Hematopoietic multipotent progenitor cell treated with erythropoietin and hydrocortisone succinate and interleukin-3 and kit ligand, for 8 days (in vitro differentiated cells): ENCODE measurements around the gene CHRNB1.
"Not testable (repeated sequence)": the region's sequence is repeated elsewhere in the genome, so short reads cannot be mapped to it uniquely, and the experiment has no call there.

Experiments
- DNase-seq: peaks from one replicate; pipeline ENCODE4 v3.0.0-alpha.2; 2015

Gene CHRNB1

GRCh38 chr17:7468804-7469389 is 24.0 kb downstream of the CHRNB1 start:
- no peak for DNase-seq

DNA sequence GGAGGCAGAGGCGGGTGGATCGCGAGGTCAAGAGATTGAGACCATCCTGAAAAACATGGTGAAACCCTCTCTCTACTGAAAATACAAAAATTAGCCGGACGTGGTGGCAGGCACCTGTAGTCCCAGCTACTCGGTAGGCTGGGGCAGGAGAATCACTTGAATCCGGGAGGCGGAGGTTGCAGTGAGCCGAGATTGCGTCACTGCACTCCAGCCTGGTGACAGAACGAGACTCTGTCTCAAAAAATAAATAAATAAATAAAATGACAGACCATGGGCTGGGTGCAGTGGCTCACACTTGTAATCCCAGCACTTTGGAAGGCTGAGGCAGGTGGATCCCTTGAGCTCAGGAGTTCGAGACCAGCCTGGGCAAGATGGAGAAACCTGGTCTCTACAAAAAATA is 25.0 kb downstream of the CHRNB1 start:
- not testable (repeated sequence) for DNase-seq

DNA sequence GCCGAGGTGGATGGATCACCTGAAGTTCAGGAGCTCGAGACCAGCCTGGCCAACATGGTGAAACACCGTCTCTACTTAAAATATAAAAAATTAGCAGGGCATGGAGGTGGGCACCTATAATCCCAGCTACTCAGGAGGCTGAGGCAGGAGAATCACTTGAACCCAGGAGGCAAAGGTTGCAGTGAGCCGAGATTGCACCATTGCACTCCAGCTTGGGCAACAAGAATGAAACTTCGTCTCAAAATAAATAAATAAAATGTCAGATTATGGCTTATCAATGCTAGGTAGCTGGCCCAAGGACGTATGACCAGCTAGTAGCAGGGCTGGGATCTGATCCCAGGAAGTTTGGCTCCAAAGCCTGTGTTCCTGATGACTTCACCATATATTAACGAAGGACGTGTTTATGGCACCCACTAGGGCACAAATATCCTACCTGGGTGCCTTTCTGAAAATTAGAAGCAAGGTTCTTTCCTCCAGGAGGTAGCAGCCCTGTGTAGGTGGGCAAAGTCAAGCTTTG is 25.7 kb downstream of the CHRNB1 start:
- not testable (repeated sequence) for DNase-seq

DNA sequence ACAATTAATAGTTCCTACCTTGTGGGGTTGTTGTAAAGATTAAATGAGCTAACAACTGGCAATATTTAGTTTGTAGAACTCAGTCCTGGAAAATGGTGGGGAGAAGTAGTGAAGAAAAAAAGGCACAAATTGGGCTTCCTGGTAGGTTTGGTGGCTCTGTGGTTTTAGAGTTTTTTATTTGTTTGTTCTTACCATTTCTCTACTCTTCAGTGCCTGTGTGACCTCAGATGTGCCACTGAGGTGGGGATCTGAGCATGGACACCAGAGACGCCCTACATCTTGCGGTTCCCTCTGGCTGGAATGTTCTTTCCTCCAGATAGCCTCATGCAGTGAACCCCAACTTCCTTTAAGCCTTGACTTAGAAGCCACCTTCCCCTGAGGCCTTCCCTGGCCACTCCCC is 26.9 kb downstream of the CHRNB1 start:
- no peak for DNase-seq

- DNase-seq, result not testable (repeated sequence)
These were observed 29.9 kb downstream of the CHRNB1 start for GRCh38 chr17:7474767-7475166.

- peak; percentile 94 for DNase-seq
These were observed 31.0 kb downstream of the CHRNB1 start for GRCh38 chr17:7475764-7476422.

DNA sequence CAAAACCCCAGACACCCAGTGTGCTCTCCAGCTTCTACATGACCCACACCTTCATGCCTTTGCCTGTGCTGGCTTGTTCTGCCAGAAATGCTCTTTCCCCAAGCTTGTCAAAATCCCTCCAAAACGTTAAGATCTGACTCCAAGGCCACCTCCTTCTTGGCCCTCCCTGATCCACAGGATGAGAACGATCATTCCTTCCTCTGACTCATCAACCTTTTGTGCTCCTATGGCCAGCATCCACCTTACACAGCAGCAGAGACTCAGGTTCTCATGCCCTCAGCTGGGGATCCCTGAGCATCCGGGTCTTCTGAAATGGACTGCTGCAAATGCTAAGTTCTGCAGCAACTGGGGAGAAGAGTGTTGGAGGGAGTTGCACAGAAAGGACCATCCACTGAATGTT is 31.6 kb downstream of the CHRNB1 start:
- no peak for DNase-seq

GRCh38 chr17:7476951-7477350 is 32.1 kb downstream of the CHRNB1 start:
- no peak for DNase-seq

GRCh38 chr17:7477392-7478275 is 32.8 kb downstream of the CHRNB1 start:
- peak; percentile 48 for DNase-seq

GRCh38 chr17:7478276-7479212 is 33.7 kb downstream of the CHRNB1 start:
- peak; percentile 70 for DNase-seq

DNA sequence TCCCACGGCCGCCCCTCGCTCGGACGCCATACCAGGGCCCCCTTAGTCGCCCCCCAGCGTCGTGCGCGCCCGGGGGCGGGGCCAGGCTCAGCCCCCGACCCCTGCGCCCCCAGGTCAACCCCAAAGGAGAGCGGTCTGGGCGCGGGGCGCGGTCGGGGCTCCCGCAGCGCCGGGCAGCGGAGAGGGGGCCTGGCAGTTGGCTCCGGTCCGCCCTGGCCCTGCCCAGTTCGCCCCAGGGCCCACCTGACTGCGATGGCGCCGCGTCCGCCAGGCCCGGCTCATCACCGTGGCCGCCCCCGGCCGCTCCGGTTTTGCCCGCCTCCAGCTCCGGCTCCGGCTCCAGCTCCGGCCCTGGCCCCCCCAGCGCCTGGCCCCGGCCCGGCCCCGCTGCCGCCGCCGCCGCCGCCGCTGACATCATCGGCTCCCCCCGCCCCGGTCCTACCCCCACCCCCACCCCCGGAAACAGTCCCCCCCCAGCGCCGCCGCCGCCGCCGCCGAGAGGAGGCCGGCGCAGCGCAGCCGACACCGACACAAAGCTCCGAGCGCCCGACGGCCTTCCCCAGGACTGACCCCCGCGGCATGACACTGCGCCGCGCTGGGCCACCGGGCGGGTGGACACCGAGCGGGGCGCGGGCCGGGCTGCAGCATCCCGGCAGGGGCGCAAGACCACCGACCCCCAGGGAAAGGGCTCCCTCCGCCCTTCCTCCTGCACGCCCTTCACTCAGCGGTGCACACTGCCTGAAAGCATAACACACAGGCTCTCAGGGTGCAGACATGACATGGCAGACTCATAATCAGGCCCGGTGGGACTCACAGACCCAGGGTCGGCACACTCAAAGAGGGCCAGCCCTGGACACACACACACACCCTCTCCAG is 34.6 kb downstream of the CHRNB1 start, which contains the start of gene ZBTB4:
Gene ZBTB4, minus strand, starts transcription at position 419 of the 876 bp plus-strand sequence. CDS start 12,830 bp downstream, outside the sequence.
- DNase-seq, result peak; percentile 43

DNA sequence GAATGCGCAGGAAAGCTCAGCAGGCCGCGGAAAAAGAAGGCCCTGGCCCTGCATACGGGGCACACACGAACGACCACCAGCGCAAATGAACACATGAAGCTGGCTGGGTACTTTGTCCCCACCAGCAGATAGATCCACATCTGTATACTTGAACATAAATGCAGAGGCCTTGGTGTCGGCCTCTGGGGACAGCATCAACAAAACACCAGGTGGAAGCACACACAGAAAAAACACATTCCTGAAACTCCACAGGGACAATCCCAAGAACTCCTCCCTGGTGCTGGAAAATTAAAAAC is 35.2 kb downstream of the CHRNB1 start:
- DNase-seq, result no peak

- not testable (repeated sequence) for DNase-seq
These were observed 36.4 kb downstream of the CHRNB1 start, which contains the start of gene SLC35G6 for GRCh38 chr17:7481275-7481674. Gene SLC35G6, plus strand, starts transcription at chr17:7481446. Its CDS starts 71 bp downstream, at chr17:7481517.

DNA sequence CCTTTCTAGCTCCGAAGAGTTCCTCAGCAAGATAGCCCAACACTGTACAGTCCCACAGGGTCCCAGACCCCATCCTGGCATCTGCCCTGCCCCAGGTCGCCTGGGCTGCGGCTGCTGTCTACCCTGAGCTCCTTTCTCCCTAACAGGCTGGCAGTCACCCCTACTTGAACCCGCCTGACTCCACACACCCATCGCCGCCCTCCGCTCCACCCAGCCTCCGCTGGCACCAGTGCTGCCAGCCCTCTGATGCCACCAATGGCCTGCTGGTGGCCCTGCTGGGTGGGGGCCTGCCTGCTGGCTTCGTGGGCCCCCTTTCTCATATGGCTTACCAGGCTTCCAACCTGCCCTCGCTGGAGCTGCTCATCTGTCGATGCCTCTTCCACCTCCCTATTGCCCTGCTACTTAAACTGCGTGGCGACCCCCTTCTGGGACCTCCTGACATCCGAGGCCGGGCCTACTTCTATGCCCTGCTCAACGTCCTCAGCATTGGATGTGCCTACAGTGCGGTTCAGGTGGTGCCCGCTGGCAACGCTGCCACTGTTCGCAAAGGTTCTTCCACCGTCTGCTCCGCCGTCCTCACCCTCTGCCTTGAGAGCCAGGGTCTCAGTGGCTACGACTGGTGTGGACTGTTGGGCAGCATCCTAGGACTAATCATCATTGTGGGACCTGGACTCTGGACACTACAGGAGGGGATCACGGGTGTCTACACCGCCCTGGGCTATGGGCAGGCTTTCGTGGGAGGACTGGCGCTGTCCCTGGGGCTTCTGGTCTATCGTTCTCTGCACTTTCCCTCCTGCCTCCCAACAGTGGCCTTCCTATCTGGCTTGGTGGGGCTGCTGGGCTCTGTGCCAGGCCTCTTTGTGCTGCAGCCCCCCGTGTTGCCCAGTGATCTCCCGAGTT is 37.2 kb downstream of the CHRNB1 start:
- peak; percentile 25 for DNase-seq

DNA sequence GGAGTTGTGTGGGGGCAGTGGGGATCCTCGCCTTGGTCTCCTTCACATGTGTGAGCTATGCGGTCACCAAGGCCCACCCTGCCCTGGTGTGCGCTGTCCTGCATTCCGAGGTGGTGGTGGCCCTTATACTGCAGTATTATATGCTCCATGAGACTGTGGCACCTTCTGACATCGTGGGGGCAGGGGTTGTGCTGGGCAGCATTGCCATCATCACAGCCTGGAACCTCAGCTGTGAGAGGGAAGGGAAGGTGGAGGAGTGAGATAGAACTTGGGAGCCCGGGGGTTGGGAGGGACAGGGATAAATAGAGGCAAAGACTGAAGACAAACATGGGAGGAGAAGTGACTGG is 37.9 kb downstream of the CHRNB1 start:
- DNase-seq, result peak; percentile 33

DNA sequence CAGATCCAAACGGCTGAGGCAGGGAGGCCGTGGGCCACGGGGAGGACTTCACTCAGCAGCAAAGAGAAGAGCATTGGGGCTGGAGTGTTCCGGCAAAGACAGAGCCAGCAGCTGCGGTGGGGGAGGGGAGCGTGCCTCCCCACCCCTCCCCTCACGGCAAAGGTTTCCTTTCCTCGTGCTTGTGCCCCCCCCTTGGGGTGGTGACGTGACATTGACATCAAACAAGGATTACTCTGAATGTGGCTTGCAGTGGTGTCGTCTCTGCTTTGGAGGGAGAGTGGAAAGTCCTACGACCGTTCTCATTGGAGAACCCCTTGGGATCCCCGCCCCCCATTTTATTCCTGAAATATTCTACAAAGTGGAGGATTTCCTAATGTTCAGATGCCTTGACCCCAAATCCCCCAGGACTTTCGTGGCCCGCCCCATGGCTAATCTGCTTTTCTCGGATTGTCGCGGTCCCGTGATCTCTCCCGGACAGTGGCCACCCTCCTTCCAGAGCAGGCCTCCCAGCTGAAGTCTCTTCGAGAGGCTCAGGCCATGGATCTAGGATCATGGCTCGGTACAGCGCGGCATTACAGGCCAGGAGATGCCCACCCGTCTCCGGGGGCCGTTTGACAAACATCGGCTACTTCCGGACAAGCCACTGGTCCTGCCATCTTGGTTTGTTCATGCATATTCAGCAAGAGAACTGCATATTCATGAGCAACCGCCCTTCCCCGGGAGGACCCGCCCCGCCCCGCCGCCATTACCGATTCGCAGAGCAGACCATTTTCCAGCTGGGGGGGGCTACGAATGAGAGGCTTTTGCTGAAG is 38.6 kb downstream of the CHRNB1 start:
- DNase-seq, result peak; percentile 94

GRCh38 chr17:7484067-7484918 is 39.4 kb downstream of the CHRNB1 start, which contains the start of gene POLR2A:
Gene POLR2A, plus strand, starts transcription at chr17:7484366.
- DNase-seq, result peak; percentile 97

GRCh38 chr17:7484919-7485377 is 40.1 kb downstream of the CHRNB1 start:
- no peak for DNase-seq
